Measurements from ENCODE around the gene SMCR8.

- TF ChIP-seq CTCF (IDR thresholded peaks at IDR 0.05) = no peak
- TF ChIP-seq POLR2A (IDR thresholded peaks at IDR 0.05) = no peak
Measured at GRCh38 chr17:18356624-18357023, 41.5 kb downstream of the SMCR8 start.
